ENCODE results near the gene CPNE4.

CPNE4 gene

GRCh38 chr3:131694376-131694775 is 340.4 kb downstream of the CPNE4 start:
- no peak for DNase-seq (ENCODE audit: low read depth)

DNA sequence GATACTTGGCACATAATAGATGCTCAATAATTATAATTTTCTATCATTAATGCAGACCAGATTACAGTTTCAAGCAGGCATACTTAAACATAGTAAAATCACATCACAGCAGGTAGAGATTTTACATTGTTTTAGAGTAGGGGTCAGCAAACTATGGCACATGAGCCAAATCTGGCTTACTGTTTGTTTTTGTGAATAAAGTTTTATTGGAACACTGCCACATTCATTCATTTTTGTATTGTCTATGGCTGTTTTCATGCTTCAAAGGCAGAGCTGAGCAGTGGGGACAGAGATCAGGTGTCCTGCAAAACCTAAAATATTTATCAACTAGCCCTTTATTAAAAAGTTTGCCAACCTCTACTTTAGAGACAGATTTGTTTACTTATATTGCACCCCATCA is 342.5 kb downstream of the CPNE4 start:
- no peak for DNase-seq (ENCODE audit: low read depth)

DNA sequence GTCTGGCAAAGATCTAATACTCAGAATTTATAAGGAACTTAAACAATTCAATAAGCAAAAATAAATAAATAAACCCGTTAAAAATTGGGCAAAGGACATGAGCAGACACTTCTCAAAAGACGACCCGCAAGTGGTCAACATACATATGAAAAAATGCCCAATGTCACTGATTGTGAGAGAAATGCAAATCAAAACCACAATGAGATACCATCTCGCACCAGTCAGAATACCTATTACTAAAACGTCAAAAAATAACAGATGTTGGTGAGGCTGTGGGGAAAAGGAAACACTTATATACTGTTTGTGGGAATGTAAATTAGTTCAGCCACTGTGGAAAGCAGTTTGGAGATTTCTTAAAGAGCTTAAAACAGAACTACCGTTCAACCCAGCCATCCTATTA is 344.0 kb downstream of the CPNE4 start:
- no peak for DNase-seq (ENCODE audit: low read depth)

GRCh38 chr3:131688370-131688769 is 346.4 kb downstream of the CPNE4 start:
- DNase-seq (ENCODE audit: low read depth), result no peak

DNA sequence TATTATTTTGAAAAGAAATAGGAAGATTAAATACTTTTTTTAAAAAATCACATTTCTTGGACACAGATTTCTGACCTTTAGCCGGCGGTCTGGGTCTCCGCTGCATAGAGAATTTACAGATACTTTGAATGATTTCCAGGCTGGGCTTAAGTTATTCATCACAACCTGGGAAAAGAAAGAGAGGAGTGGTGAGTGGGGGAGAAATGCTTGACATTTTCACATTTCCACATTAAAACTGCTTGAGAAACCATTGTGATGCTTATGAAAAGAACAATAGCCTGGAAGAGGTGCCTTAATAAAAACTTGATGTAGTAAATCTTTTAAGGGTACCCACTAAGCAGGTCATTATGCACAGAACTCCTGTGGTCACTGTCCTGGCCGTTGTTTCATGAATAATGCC is 365.2 kb downstream of the CPNE4 start:
- no peak for DNase-seq (ENCODE audit: low read depth)

- no peak for DNase-seq (ENCODE audit: low read depth)
Observed at GRCh38 chr3:131658771-131659170, 376.0 kb downstream of the CPNE4 start.

DNA sequence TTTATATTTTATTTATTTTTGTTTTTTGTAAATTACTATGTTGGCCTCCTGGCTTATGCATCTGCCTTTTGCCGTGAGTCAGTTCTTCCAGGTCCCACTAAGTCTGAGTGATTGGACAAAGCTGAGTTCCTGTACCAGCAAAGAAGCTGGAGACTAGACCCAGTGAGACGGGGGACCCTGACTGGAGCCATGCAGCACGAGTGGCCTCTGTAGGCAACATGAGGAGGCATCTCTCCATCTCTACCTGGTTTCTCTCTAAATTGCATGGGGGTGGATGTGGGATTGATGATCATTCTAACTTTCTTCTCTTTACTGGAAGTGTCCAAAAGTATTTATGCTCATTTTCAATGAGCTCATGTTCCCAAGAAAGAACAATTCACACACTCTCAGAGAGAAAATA is 376.7 kb downstream of the CPNE4 start:
- DNase-seq (ENCODE audit: low read depth), result no peak

GRCh38 chr3:131655070-131655690 is 379.6 kb downstream of the CPNE4 start:
- DNase-seq (ENCODE audit: low read depth), result no peak

GRCh38 chr3:131645638-131646037 is 389.2 kb downstream of the CPNE4 start:
- DNase-seq (ENCODE audit: low read depth), result no peak

- no peak for DNase-seq (ENCODE audit: low read depth)
Observed at GRCh38 chr3:131636266-131636775, 398.5 kb downstream of the CPNE4 start.

DNA sequence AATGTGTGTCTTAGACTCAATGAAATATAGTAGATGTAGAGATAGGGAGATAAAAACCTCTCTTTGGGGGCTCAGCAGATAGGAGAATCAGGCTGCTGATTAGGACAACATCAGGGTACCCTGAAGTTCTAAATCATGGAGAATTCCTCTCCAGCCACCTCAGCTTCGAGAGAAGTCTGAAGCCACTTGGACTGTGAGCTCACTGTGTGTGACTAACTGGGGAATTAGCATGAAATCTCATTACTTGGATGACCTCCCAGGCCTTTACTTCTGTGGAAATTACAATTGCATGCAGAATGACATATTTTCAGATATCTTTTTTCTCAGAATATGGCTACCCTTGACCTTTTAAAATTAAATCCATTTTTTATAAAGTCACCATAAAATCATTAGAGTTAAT is 404.0 kb downstream of the CPNE4 start:
- DNase-seq (ENCODE audit: low read depth), result no peak

DNA sequence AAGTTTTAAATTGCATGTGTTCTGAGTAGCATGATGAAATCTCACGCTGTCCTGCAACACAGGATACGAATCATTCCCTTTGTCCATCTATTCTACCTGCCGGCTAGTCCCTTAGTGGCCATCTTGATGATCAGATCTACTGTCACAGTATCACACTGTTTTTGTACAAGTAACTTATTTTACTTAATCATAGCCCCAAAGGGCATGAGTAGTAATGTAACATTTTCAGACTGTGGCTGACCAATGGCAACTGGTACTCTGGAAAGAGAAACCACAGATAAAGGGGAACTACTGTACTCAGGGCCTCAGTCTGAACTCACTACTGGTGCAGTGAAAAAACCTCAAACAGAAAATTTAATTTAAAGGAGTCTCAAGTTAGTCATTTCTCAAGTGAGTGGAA is 404.7 kb downstream of the CPNE4 start:
- no peak for DNase-seq (ENCODE audit: low read depth)

DNA sequence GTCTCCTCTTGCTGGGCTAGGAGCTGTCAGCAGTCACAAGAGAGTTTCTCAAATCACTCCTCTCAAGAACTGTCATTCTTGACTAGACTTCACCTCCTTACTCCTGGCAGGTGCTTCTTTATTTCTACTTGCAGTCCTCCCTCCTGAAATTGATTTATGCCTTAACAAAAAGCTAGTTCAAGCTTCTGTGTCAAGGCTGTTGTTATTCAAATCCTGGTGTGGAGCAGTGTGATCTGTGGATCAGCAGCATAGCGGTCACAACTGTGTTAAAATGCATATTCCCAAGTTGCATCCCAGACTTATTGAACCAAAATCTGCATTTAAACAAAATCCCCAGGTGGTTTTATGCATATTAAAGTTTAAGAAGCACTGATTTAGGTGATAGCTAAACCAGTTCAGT is 411.4 kb downstream of the CPNE4 start:
- no peak for DNase-seq (ENCODE audit: low read depth)

DNA sequence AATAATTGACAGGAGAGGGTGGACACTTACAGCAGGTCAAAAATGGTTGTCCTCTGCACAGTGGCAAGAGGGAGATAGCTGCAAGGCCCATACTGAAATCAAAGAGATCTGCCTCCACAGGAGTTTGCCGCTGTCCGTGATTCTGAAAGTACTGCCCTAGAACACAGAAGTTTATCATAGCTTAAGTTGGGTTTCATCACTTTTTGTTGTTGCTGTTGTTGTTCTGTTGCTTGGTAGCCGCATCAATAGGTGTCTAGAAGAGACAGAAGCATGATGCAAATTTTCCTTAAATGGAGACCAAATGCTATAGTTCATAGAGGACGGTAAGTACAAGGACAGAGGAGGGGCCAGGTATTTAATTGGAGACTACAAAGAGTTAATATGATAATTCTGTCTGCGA is 412.1 kb downstream of the CPNE4 start:
- no peak for DNase-seq (ENCODE audit: low read depth)

GRCh38 chr3:131620977-131621376 is 413.8 kb downstream of the CPNE4 start:
- no peak for DNase-seq (ENCODE audit: low read depth)

DNA sequence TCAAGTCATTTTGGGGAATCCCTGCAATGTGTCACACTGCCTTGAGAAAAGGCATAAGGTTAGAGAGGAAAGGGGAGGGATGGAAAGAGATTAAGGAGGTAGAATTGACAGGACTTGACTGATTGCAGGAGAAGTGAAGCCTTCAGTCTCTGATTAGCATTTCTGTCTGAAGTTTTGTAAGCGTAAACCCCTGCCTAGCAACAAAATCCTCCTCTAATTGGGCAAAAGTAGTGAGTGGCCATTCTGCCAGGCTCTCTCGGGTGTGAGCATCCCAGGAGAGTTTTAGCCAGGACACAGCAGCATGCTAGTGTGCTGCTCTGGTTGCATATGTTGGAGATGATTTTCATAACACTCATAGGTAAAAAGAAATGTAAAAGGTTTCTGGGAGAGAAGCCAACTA is 415.0 kb downstream of the CPNE4 start:
- DNase-seq (ENCODE audit: low read depth), result no peak

- DNase-seq (ENCODE audit: low read depth), result no peak
Observed at GRCh38 chr3:131616719-131617118, 418.1 kb downstream of the CPNE4 start.

GRCh38 chr3:131612745-131613144 is 422.1 kb downstream of the CPNE4 start:
- no peak for DNase-seq (ENCODE audit: low read depth)

DNA sequence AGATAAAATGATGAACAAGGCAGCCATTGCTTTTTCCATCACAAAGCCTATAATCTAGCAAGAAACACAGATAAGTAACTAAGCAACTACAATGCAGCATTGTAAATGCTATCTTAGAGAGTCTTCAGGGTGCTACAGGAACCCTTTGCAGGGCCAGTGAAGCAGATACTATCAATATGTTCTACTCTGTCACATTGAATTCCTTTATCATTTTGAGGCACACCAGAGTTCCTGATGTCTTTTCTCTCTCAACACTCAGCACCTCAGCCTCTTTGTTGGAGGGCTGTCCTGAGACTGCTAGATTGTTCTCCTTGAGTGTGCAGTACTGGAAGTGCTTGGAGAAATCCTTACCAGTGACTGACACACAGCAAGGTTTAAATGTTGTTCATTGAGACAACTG is 424.6 kb downstream of the CPNE4 start:
- no peak for DNase-seq (ENCODE audit: low read depth)

GRCh38 chr3:131608741-131609140 is 426.1 kb downstream of the CPNE4 start:
- no peak for DNase-seq (ENCODE audit: low read depth)

- no peak for DNase-seq (ENCODE audit: low read depth)
Observed at GRCh38 chr3:131608296-131608695, 426.5 kb downstream of the CPNE4 start.

- DNase-seq (ENCODE audit: low read depth), result no peak
Observed at GRCh38 chr3:131605916-131606315, 428.9 kb downstream of the CPNE4 start.

DNA sequence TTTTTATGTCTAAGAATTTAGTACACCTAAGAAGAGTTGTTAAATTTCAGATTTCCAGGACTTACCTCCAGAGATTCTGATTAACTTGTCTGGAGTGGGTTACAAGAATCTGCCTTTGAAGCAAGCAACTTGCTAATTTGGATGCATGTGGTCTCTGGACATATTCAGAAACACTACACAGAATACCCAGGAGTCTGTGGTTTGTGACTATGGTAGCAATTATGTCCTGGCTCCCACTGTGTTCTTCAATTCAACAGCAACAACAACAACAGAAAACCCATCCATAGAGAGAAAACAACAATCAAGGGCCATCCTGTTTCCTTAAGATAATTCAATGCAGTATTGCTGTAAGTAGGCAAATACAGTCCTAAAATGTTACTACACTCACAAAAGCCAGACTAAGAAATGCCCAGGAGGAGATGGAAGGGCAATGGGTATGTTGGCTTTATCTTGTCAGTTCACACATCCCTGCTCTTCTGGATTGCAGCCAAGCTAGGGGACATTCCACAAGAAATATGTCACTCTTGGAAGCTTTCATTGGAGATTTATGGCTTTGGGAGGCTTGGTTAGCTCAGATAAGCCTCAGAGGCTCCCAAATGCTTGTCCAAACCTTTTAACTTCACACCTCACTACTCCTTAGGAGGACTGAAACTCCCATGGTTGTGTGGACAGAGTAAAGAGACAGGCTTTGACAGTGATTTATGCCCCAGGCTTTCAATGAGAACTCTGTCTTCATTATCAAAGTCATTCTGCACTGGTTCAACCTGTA is 432.6 kb downstream of the CPNE4 start:
- no peak for DNase-seq (ENCODE audit: low read depth)

DNA sequence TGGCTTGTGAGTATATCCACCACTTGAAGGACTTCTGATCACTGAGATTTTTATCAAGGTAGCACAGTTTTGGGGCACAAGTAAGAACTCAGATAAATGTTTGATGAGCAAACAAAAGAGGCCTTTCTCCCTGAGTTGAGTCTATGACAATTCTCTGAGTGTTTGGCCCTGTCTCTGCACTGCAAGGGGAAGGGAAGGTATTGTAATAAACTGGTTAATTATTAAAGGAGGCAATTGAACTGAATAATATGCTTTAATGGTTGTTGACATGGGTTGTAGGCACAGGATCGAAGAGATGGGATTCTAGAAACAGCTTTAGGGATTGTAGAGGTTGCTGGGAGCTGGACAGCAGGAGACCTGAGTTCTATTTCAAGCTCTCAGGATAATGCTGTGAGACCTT is 437.0 kb downstream of the CPNE4 start:
- DNase-seq (ENCODE audit: low read depth), result no peak
